Cardiac fibroblast (primary cell): ENCODE data around the gene MOG.

ENCODE experiments used
- DNase-seq, 2 donors: peaks; one replicate each; pipeline versions ENCODE4 v3.0.0 to v3.0.0-alpha.2; 2010; ENCODE audit warnings: low read depth in 2 of 2
- H3K4me3 ChIP-seq, 2 donors: replicated peaks in 1 of 2; 1 replicate in 1 of 2; 2 replicates in 1 of 2; pipeline ENCODE4 v1.5.1; 2011; ENCODE audit warnings: low read depth in 2 of 2, low read length in 2 of 2, mild to moderate bottlenecking in 2 of 2, moderate library complexity in 1 of 2
- TF ChIP-seq, protein P1 (sequence below): IDR thresholded peaks from one replicate; pipeline ENCODE4 v1.5.1; 2011; ENCODE audit warnings: low read depth, mild to moderate bottlenecking, low read length, inconsistent platforms

MOG gene

DNA sequence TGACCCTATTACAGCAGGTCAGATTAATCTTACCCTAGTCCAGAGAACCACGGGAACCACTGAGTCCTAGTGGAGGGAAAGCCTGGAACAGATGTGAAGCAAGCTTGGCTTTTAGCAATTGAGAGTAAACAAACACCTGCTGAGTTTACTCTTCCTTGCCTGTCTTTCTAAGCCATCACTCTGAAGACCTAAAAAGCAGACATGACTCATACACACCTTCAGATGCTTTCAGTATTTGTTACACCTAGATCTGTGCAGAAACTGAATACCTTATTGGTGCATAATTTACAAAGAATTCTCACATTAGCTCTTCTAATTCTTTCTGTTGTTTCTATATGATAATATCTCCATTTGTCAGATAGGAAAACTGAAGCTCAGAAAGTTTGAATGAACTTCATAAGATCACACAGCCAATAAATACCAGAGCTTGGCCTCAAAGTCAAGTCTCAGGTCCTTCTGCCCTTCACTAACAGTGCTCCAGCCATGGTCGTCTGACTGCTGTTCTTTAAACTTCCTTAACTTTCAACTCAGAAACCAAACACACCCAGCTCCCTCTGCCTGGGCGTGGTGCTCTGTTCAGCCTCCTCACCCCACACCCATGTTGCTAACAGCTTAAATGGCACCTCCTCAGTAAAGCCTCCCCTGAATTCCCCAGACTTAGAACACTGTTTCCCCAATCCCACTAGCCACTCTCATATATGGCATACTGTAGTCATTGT is 15.3 kb upstream of the MOG start:
- TF ChIP-seq, protein P1, sequence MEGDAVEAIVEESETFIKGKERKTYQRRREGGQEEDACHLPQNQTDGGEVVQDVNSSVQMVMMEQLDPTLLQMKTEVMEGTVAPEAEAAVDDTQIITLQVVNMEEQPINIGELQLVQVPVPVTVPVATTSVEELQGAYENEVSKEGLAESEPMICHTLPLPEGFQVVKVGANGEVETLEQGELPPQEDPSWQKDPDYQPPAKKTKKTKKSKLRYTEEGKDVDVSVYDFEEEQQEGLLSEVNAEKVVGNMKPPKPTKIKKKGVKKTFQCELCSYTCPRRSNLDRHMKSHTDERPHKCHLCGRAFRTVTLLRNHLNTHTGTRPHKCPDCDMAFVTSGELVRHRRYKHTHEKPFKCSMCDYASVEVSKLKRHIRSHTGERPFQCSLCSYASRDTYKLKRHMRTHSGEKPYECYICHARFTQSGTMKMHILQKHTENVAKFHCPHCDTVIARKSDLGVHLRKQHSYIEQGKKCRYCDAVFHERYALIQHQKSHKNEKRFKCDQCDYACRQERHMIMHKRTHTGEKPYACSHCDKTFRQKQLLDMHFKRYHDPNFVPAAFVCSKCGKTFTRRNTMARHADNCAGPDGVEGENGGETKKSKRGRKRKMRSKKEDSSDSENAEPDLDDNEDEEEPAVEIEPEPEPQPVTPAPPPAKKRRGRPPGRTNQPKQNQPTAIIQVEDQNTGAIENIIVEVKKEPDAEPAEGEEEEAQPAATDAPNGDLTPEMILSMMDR = no peak
- no peak overlapping the region for H3K4me3 ChIP-seq
- no peak for DNase-seq

GRCh38 chr6:29647927-29648642 is 8.8 kb upstream of the MOG start:
- DNase-seq = peak; percentile 59 to 67

GRCh38 chr6:29649701-29650673 is 6.9 kb upstream of the MOG start:
- peak; percentile 96 to 97 for DNase-seq
- H3K4me3 ChIP-seq = peak overlapping the region; percentile 42 to 49
- TF ChIP-seq, protein P1 = peak; percentile 96

More at GRCh38 chr6:29647927-29648642, 8.8 kb upstream of the MOG start:
- TF ChIP-seq, protein P1 = peak; percentile 76
- H3K4me3 ChIP-seq = no peak overlapping the region

DNA sequence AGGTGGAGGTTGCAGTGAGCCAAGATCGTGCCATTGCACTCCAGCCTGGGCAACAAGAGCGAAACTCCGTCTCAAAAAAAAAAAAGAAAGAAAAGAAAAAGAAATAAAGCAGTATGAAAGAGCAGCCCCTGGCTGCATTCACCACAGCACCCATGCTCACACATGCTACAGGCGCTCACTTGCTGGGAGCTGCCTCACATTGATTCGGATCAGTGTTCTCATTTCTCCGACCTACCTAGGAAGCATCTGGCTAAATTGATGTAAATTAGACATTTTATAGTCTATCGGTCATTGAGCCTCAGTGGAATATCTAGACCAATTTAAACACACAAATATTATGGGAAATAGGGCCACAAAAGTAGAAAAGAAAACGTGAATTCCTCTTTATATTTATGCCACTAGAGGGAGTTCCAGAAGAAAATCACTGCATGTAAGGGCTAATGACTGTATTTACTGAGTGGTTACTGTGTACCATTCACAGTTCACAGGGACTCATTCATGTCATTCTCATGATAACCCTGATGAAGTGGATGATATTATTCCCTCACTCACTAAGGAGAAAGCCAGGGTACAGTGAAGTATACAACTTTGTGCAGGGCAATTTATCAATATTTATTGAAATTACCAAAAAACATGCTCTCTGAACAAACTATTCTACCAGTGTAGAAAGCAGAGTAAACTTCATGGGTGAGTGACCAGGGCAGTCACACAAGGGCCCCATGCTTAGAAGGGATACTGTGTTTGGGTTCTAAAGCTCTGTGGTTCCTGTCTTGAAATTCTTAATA is 5.3 kb upstream of the MOG start:
- peak; percentile 52 to 58 for DNase-seq
- H3K4me3 ChIP-seq = no peak overlapping the region
- TF ChIP-seq, protein P1 = peak; percentile 53

GRCh38 chr6:29652198-29652584 is 4.7 kb upstream of the MOG start:
- no peak overlapping the region for H3K4me3 ChIP-seq
- TF ChIP-seq, protein P1 = no peak
- DNase-seq = no peak
